OCI-M2 (cell line): ENCODE results near the gene UBE2E1.

ENCODE experiments used
- DNase-seq: peaks from one replicate; lab custom pipeline; 2025; ENCODE audit not compliant: unreplicated experiment; lab: John Stamatoyannopoulos, UW

The UBE2E1 gene

DNA sequence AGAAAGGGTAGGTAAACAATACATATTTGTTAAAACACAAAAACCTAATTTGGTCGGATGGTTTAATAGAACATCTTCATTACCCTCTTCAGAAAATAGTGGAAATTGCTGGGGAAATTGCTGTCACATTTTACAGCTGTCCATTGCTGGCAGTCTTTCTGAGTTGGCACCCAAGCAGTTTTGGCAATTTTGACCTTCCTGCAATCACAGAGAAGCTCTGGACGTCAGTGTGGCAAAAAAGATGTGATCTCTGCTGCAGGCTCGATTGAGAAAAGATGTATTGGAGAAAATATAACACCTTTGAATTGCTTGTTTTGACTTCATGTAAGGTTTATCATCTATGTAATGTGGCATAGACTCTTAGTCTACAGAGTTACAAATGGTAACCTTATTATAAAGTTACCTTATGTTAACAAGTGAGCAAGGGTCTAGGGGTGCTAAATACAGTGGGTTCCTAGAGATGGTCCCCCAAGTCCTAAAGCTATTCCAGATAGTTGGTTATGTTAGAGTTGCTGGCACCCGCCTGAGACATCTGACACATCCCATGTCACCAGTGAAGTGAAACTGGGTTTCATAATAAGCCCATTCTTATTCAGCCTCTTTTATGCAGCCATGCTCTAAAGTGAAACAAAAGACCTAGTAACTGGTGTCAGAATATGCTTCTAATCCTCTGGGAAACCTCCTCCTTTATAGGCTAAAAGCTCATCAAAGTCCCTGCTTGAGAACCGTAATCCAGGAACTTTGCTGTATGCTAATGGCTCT is 14.0 kb downstream of the UBE2E1 start:
- DNase-seq = no peak

DNA sequence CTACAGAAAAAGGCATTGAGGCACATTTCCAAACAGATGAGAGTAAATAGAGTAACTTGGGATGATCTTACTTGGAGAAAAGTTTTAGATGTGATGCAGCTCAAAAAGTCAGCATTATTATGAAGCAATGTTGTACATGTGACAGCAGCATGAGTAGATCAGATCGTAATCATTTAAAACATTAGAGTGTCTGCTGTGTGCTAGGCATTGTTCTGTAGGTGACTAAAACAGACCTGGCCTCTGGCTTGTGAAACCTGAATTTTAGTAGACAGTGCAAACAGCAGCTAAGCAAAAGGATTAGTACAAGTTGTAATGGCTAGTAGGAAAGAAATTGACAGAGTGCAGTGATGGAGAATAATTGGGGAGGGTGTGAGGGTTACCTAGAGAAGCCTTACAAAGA is 15.1 kb downstream of the UBE2E1 start:
- no peak for DNase-seq

DNA sequence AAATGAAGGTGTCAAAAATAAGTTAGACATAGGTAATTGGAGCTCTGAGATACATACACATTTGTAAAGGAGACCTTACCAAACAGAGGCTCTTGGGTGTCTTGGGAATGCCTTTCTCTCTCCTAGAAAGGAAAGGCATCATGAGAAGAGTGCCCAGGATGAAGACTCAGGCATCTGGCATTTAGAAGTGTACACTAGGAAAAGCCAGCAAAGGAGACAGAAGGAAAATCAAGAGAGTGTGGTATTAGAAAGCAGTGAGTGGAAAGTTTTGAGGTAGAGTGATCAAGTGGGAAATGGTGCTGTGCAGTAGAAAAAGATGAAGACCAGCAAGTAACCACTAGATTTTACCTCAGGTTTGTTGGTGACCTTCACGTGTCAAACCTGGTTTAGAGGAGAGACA is 16.1 kb downstream of the UBE2E1 start:
- DNase-seq = no peak

DNA sequence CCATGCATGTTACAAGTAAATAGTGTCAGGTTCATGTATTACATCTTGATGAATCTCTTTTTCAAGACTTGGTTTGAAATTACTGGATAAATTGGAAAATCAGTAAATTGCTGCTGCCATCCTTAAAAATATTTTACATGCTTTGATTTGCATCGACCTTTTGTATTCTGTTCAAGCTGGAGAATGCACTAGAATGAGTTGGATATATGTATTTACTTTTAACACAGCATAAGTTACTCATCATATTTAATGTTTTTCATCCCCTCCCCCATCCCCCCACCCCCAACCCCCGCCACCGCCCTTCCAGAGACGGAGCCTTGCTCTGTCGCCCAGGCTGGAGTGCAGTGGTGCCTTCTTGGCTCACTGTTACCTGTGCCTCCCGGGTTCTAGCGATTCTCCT is 16.8 kb downstream of the UBE2E1 start:
- DNase-seq = no peak

DNA sequence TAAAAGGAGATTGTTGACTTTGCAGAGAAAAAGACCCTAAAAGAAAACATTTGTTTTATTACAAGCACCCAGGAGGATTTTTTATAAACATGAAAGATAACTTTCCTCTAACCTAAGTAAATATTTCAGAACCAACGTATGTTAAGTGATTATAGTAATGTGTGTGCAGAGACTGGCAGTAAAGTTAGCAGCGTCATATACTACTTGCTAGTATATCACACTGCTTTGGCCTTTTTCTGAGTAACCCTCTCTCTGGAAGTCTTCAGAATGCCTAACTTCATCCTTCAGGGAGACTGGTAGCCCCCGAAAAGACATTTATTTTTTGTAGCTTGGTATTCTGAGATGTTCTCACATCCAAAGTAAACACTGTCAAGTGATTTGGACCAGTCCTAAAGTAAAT is 17.9 kb downstream of the UBE2E1 start:
- DNase-seq = no peak

DNA sequence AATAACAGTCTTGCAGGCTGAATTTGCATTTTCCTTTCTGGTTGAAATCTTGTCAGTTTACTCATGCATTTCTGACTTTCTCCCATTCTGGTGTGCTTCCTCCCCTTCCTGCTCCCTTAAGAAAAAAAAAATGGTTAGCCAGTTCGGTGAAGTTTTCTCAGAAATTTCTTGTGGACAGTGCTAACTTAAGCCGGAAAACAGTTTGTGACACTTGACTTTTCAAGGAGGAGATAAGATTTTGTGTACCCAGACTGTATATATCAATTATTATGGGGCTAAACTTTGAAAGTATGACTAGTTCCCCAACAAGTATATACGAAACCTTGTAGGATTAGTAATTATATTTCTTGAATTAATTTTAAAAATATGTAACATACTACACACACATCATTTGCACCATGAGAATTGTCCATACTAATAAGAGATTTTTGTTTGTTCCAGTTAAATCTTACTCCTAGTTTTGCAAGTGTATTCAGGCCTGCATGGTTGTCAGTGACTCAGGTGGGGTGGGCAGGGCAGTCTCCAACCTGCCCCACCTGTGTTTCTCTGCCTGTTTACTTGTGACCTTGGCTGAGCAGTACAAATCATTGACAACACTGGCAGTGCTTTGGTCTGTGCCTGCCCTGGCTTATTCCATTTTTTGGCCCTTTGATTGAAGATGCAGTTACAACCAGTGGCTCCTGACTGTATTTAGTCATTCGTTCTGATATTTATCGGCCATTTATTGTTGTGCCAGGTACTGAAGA is 19.1 kb downstream of the UBE2E1 start:
- no peak for DNase-seq

DNA sequence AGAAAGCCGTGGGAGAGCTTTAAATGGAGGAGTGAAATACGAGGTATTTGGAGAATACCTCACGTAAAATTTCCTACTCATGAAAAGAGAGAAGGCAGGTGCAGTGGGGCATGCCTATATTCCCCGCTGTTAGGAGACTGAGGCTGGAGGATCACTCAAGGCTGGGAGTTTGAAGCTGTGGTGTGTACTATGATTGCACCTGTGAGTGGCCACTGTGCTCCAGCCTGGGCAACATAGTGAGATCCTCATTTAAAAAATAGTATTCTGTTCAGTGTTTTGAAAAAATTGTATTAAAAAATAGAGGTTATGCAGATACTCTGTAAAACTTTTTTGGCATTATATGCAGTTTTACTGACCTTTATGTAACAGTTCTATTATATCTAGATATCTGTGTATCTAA is 20.0 kb downstream of the UBE2E1 start:
- DNase-seq = no peak

DNA sequence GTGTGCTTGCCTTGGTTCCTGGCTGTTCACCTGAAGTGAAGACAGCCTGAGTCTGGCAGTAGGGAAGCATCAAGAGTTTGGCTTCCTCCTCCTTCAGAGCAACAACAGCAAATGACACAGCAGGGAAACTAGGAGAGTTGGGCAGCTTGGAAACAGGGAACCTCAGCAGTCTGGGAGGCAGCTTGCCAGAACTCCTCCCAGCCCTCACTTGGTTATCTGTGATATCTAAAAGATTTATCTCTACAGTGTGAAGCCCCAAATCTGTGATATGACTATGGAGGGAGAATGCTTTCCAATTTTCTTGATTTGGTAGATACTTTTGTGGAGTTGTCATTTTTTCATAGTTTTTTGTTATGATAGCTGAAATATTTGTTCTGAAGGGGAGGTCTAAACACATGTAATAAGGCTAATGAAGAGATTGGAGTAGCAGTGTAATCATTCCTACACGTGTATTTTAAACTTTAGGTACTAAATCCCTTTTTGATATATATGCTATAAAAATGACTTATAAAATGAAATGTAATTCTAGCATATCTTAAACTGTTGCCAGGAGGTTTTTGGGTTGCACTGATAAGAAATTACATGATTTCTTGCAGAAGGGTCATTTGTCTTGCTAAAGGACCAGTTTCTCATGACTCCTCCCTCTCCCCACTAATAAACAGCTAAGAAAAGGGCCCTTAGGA is 20.8 kb downstream of the UBE2E1 start:
- DNase-seq = no peak

DNA sequence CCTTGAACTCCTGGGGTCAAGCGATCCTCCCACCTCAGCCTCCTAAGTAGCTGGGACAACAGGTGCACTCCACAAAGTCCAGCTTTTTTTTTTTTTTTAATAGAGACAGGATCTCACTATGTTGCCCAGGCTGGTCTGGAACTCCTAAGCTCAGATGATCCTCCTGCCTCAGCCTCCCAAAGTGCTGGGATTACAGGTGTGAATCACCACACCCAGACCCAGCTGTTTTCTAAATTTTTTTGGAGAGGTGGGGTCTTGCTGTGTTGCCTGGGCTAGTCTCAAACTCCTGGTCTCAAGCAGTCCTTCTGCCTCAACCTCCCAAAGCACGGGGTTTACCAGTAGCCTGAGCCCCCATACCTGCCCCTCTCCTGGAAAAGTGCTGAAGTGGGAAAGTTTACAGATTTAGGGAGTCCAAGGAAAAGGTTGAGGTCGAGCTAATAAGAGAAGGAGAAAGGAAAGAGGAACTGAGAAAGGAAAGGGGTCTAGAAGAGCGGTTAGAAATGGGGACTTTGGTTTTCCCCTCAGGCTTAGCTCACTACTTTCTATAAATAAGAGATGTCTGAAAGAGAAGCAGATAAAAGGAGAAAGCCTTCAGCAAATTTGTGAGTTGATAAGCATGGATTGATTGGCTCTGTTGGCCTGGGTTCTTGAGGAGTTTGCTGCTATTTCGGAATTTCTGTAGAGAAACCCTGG is 23.6 kb downstream of the UBE2E1 start:
- DNase-seq = no peak

DNA sequence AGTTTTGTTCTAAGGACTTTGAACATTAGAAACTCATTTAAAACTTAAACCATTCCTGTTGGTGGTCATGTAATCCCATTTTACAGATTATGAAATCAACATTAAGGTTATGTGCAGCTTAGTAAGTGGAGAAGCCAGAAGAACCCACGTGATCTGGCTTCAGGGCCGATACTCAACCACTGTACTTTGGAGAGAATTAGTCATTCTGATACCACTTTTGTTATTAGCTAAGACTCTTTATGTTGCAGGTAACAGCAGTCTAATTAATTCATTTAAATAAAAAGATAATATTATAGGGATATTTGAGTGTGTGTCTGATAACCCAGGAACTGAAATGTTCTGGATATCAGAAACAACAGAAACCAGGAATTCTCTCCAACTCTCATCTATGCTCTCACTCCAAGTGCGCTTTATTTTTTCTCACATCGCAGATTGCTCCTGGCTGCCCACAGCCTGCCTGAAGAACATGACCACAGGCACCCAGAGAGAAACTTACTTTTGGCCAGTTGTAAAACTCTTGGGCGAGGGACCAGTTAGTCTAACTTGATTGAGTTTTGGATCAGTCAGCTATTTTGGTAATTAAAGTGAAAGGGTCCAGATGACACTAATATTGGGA is 25.2 kb downstream of the UBE2E1 start:
- DNase-seq = no peak

DNA sequence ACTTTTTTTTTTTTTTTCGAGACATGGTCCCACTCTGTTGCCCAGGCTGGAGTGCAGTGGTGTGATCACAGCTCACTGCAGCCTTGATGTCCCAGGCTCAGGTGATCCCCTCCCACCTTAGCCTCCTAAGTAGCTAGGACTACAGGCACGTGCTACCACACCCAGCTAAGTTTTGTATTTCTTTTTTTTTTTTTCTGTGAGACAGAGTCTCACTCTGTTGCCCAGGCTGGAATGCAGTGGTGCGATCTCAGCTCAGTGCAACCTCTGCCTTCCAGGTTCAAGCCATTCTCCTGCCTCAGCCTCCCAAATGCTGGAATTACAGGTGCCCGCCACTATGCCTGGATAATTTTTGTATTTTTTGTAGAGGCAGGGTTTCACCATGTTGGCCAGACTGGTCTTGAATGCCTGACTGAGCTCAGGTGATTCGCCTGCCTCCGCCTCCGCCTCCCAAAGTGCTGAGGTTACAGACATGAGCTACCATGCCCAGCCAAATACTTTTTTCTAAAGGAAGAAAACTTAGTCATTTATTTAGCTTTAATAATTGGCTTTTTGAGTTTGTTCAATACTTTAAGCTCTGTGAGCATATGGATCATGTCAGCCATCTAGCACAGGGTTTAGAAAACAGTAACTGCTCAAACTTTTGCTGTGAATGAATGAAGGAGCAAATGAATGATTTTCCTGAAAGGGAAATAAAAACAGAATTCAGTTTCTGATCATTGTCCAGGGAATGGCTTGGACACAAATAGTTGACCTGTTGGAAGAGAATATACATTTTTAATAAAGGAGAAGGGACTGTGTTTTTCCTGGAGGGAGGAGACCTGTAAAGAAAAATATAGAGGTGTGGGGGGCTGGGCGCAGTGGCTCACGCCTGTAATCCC is 26.0 kb downstream of the UBE2E1 start:
- DNase-seq = no peak

DNA sequence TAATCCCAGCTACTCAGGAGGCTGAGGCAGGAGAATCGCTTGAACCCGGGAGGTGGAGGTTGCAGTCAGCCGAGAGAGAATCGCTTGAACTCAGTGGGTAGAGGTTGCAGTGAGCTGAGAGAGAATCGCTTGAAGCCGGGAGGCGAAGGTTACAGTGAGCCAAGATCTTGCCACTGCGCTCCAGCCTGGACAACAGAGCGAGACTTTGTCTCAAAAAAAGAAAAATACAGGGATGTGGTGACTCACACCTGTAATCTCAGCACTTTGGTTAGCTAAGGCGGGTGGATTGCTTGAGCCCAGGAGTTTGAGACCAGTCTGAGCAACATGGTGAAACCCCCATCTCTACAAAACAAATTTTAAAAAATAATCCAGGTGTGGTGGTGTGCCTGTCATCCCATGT is 26.8 kb downstream of the UBE2E1 start:
- DNase-seq = no peak

DNA sequence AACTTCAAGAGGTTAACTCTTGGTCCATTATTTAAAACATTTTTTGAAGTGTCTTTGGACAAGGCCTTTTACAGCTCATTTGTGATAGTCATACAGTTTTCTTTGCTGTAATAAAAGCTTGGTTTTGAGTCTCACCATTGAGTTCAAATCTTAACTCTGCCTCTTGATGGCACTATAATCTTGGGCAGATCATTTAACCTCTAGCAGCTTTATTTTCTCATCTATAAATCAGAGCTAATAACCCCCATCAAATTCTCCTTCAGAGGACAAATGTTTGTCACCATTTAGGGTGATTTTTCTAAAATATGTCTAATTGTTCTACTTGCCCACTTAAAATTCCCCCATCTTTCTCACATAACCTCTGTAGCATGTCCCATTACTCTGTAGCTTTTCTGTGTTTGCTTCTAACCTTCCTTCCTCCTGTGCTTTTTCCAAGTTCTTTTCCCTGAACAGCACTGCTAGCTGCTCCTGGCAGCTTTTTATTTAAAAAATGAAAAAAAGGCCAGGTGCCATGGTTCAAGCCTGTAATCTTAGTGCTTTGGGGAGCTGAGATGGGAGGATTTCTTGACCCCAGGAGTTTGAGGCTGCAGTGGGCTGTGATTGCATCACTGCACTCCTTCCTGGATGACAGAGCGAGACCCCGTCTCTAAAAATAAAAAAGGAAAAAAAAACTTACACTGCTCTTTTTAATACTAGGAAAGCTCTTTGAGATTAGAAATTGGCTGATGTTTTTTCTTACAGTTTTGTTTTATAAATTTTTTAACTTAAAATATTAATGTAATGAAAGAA is 28.5 kb downstream of the UBE2E1 start:
- DNase-seq = no peak

DNA sequence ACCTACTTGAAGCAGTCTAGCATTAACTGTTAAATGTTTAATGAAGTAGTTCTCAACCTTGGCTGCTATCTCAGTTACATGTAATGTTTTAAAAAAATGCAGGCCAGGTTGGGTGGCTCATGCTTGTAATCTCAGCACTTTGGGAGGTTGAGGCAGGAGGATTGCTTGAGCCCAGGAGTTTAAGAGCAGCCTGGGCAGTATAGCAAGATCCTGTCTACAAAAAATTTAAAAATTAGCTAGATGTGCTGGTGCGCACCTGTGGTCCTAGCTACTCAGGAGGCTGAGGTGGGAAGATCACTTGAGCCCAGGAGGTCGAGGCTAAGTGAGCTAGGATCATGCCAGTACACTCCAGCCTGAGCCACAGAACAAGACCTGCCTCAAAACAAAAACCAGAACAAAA is 29.3 kb downstream of the UBE2E1 start:
- DNase-seq = no peak

DNA sequence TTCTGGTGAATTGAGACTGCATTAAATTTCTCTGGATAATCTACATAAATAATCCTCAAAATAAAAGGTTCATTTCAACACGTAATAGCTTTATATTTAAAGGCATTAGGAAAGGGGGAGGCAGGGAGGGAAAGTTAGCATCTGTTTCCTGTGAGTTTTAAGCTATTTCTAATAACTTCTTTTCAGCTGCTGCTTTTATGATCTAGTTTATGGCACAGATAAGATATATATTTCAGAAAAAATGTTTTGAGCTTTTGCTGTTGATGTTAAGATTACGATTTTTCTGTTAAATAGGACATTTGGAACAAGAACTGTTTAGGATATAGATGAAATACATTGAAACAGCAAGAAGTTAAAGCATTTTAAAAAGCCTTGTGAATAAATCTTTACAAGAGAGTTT is 30.0 kb downstream of the UBE2E1 start:
- DNase-seq = no peak

DNA sequence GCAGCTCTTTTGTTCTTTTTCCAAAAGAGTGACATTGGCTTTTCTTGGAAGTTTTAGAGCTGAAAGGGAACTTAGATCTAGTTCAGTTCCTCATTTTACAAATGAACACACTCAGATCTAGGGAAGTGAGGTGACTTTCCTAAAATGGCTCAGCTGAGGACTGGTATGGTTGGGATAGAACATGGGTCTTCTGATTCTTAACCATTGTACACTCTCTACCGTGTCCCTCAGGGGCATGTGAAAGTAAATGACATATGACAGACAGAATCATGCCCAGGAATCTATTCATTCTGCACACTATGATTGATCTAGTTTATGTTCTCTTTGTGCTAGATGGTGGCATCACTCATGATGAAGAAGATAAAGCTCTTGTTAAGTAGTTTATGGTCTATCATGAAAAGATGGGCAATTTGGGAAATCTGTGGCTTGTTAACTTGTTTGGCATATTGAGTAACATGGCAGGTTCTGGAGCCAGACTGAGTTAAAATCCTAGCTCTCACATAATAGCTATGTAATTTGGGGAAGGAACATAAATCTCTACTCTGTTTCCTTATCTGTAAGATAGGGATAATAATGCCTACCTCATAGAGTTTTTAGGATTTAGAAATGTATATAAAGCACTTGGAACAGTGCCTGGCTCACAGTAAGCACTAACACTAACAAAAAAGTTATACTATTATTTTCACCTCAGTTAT is 30.9 kb downstream of the UBE2E1 start:
- DNase-seq = no peak

DNA sequence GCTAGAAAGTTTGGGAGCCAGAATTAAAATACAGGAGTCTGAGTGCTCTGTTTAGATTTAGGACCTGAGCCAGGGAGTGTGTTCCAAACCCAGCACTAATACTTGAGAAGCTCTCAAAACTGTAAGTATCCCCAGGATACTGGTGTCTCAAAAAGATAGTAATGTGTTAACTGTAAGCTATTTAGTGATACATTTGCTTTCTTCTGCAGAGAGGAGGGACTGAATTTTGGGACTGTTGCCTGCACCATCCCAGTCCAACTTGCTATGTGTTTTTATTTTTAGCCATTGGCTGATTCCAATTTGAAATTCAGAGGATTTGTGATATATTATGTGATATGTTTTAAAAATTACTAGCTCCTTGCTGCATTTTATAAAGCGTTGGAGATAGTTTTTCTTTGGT is 31.5 kb downstream of the UBE2E1 start:
- DNase-seq = no peak

DNA sequence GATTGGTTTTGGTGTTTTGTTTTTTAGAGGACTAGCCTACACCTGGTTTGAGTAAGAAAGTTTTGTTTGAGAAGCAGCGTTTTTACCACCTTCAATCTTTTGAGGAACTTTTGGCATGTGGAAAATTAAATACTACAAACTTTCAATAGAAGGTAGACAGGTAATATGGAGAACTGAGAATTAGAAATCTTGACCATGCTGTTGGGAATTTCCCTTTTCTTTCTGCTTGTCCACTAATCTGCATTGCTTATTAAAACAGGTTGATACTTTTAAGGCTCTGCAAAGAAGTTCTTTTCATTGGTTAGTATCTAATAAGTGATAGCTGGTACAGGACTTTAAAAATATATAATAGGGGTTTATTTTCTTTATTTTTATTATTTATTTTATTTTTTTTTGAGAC is 31.9 kb downstream of the UBE2E1 start:
- DNase-seq = no peak

DNA sequence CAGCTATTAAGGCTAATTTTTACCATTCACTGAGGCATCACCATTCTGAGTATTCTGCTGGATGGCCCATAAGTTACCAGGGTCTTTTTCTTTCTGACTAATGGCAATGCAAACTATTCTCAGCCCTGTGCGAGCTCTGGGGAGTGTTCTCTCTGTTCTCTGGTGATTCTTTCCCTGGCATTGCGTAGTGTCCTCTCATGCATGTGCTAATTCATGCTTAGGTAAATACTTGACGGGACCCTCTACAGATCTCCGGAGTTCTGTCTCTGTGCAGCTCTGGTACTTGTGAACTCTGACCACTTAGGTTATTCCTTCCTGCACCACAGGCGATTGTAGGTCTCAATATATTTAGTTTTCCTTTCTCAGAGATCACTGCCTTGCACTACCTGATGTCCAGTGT is 34.8 kb downstream of the UBE2E1 start:
- DNase-seq = no peak
